NCI-H69 (cell line): ENCODE measurements around the gene THPO.

Experiments used
- DNase-seq: peaks from one replicate; lab custom pipeline; 2025; lab: John Stamatoyannopoulos, UW

THPO gene

GRCh38 chr3:184362668-184363546, 15.1 kb downstream of the THPO start:
- peak; percentile 99 for DNase-seq

GRCh38 chr3:184361932-184362667, 15.9 kb downstream of the THPO start:
- DNase-seq = peak; percentile 80

GRCh38 chr3:184361532-184361931, 16.5 kb downstream of the THPO start, which contains the start of the genes CLCN2 and POLR2H:
TSS of gene CLCN2 (minus strand) at chr3:184361605. CDS start at chr3:184361479, 126 bp downstream.
TSS of gene POLR2H (plus strand) at chr3:184361710. CDS start at chr3:184363493, 1,783 bp downstream.
- DNase-seq = peak; percentile 85

GRCh38 chr3:184360929-184361531, 17.0 kb downstream of the THPO start:
- peak; percentile 51 for DNase-seq

- no peak for DNase-seq
Observed at GRCh38 chr3:184360070-184360928, 17.7 kb downstream of the THPO start.

- DNase-seq = no peak
Observed at GRCh38 chr3:184359610-184360009, 18.4 kb downstream of the THPO start.

GRCh38 chr3:184358921-184359350, 19.1 kb downstream of the THPO start:
- no peak for DNase-seq

GRCh38 chr3:184358124-184358767, 19.8 kb downstream of the THPO start:
- no peak for DNase-seq

GRCh38 chr3:184357248-184358123, 20.5 kb downstream of the THPO start:
- no peak for DNase-seq

GRCh38 chr3:184355261-184356040, 22.6 kb downstream of the THPO start:
- no peak for DNase-seq

- no peak for DNase-seq
Observed at GRCh38 chr3:184354754-184355153, 23.3 kb downstream of the THPO start.

GRCh38 chr3:184354121-184354728, 23.8 kb downstream of the THPO start:
- peak; percentile 51 for DNase-seq

GRCh38 chr3:184353546-184353941, 24.5 kb downstream of the THPO start:
- no peak for DNase-seq

GRCh38 chr3:184352897-184353545, 25.0 kb downstream of the THPO start:
- DNase-seq = no peak

- no peak for DNase-seq
Observed at GRCh38 chr3:184352149-184352785, 25.7 kb downstream of the THPO start.

- DNase-seq = no peak
Observed at GRCh38 chr3:184351511-184352148, 26.4 kb downstream of the THPO start.

- no peak for DNase-seq
Observed at GRCh38 chr3:184350618-184351017, 27.4 kb downstream of the THPO start.
